Stomach smooth muscle (tissue), 2 donors: ENCODE measurements around the gene FOXL2NB.

Experiments
- H3K27ac ChIP-seq: one replicate; pipeline ENCODE4 v1.7.0; 2013; ENCODE audit warnings: mild to moderate bottlenecking, low read length, inconsistent platforms
- H3K27me3 ChIP-seq, 2 donors: one replicate each; pipeline ENCODE4 v1.7.0; 2013; ENCODE audit warnings: low read length in 2 of 2; ENCODE audit not compliant: insufficient read depth in 2 of 2, control insufficient read depth in 1 of 2
- H3K36me3 ChIP-seq, 2 donors: one replicate each; pipeline ENCODE4 v1.7.0; 2013; ENCODE audit warnings: low read length in 2 of 2; ENCODE audit not compliant: control insufficient read depth in 2 of 2, insufficient read depth in 2 of 2
- H3K4me1 ChIP-seq: one replicate; pipeline ENCODE4 v1.7.0; 2013; ENCODE audit warnings: low read length; ENCODE audit not compliant: control insufficient read depth, insufficient read depth
- H3K4me3 ChIP-seq, 2 donors: one replicate each; pipeline ENCODE4 v1.7.0; 2013; ENCODE audit warnings: low read length in 2 of 2
- H3K9ac ChIP-seq, 2 donors: one replicate each; pipeline ENCODE4 v1.7.0; 2013; ENCODE audit warnings: low read length in 2 of 2, mild to moderate bottlenecking in 1 of 2
- H3K9me3 ChIP-seq, 2 donors: one replicate each; pipeline ENCODE4 v1.7.0; 2013; ENCODE audit warnings: low read length in 2 of 2; ENCODE audit not compliant: control insufficient read depth in 2 of 2
- donor health status: healthy.
- donor health status: Pancreatic carcinoma.

The FOXL2NB gene

DNA sequence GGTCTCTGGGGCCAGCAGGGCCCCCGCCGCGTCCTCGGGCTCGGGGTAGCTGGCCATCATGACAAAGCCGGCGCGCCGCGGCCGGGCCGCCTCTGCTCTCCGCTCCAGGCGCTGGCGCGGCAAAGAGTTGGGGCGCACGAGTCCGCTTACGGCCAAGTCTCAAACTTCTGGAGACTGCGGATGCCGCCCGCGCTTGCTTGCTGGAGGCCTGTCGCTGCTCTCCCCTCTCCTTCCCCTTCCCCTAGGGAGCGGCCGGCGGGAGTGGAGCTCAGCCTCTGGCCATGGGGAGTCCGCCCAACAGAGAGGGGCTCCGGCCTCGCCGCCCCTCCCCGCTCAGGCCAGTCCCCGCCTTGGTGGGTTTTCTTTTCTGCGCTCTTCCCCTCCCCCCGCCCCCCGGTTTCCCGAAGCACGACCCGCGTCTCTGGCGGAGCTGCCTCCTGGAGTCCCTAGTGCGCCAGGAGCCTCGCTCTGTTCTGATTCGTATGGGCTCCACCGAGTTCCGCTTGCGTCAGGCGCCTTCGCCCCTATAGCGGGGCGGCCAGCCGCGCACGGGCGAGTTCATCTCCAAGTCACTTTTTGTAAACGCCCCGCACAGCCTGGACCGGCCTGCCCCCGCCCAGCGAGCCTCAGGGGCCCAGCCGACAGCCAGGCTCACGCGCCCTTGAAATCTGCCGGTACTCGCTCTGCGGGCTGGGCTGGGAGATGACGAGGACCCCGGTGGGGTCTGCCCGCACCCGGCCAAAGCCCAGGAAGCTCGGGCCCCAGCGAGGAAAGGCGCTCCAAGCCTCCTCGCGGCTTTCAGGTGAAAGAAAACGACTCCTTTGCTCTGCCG lies at the start of gene FOXL2NB, which contains the start of gene FOXL2:
Gene FOXL2NB (plus strand): TSS at position 555 of the 832 bp plus-strand sequence. CDS start 148 bp downstream, at position 703.
Gene FOXL2 (minus strand): TSS at position 475 of the 832 bp plus-strand sequence. CDS start 415 bp downstream, at position 60.
- Histone ChIP-seq H3K27ac (no peak within 1 kb of the TSS), H3K9ac (no peak within 1 kb of the TSS), H3K27me3 (peaks cover 82 to 98% of the 10 kb centered on the region in 2 donors), H3K36me3 (no peaks in the 10 kb centered on the region), H3K9me3 (no peaks in the 10 kb centered on the region), H3K4me1 (peaks cover 37% of the 10 kb centered on the region), H3K4me3 (peak within 1 kb of the TSS; percentile 54 to 66)

DNA sequence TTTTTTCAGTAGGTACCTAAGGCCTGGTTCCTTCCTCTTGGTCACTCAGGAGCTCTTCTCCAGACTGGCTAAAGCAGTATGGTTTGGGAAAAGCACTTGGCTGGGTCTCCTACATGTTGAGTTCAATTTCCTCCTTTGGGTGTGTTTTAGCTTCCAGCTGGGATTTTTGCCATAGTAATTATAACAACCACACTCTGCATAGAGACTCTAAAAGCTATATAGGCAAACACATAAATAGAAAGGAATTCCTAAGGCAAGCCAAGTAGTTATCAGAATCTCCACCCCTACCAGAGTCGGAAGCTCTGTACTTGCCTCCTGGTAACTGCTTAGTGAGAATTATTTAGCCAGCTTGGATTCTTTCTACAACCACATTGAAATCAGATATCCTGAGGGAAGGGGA lies 48.7 kb upstream of the FOXL2NB start:
- no peak overlapping the region for H3K9ac ChIP-seq
- H3K27ac ChIP-seq = no peak overlapping the region
- peaks cover 4% of the 10 kb centered on the region for H3K4me1 ChIP-seq
- no peaks in the 10 kb centered on the region for H3K27me3 ChIP-seq
- H3K4me3 ChIP-seq = no peak overlapping the region
- H3K36me3 ChIP-seq = no peaks in the 10 kb centered on the region
- no peaks in the 10 kb centered on the region for H3K9me3 ChIP-seq

DNA sequence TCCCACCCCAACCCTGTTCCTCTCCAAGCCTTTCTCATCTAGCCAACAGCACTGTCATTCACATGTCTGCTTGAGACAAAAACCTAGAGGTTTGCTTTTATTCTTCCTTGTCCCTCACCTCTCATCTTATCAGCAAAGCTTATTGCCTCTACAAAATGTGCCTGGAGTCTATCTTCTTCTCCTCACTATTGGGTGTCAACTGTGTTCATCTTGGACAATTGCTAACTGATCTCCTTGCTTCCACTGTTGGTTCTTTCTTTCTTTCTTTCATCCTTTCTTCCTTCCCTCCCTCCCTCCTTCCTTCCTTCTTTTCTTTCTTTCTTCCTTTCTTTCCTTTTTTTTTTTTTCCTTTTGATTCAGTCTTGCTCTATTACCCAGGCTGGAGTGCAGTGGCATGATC lies 48.3 kb upstream of the FOXL2NB start:
- H3K27ac ChIP-seq = no peak overlapping the region
- H3K4me3 ChIP-seq = no peak overlapping the region
- H3K4me1 ChIP-seq = peaks cover 4% of the 10 kb centered on the region
- H3K27me3 ChIP-seq = no peaks in the 10 kb centered on the region
- H3K9me3 ChIP-seq = no peaks in the 10 kb centered on the region
- no peak overlapping the region for H3K9ac ChIP-seq
- H3K36me3 ChIP-seq = no peaks in the 10 kb centered on the region

DNA sequence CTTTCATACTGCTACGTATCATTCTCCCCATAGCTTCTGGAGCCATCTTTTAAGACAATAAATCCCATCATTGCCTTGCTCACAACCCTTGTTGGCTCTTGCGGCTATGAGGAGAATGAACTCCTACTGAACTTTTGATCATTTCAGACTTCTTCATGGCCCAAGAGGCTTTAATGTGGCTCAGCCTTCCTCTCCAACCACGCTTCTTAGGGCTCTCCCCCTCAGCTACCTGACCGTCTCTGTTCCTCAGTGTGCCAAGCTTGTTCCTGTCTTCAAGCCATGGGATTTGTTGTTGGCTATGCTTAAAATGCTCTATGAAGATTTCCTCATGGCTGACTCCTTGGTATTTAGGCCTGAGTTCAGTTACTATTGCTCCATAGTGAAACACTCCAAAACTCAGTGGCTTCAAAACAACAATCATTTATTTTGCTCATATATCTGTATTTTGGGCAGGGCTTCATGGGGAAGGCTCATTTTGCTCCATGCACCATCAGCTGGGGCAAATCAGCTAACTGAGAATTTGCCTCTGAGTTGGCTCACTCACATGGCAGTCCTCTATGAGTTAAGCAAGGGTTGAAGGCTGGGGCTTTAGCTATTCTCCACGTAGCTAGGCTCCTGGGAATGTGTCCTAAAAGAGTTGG lies 47.5 kb upstream of the FOXL2NB start:
- H3K9ac ChIP-seq = no peak overlapping the region
- peaks cover 4% of the 10 kb centered on the region for H3K4me1 ChIP-seq
- no peak overlapping the region for H3K4me3 ChIP-seq
- H3K9me3 ChIP-seq = no peaks in the 10 kb centered on the region
- H3K27ac ChIP-seq = no peak overlapping the region
- H3K36me3 ChIP-seq = no peaks in the 10 kb centered on the region
- no peaks in the 10 kb centered on the region for H3K27me3 ChIP-seq

DNA sequence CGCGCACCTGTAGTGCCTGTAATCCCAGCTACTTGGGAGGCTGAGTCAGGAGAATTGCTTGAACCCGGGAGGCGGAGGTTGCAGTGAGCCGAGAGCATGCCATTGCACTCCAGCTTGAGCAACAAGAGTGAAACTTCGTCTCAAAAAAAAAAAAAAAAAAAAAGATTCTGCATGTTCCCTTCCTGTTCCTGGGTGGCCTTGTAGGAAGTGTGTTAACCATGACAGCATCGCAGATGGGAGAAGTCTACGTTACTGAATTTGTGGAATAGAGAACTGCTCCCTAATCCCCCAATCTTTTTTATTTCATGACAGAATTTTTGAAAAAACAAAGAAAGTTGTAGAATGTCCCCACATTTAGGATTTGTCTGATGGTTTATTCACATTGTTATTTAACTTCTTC lies 45.5 kb upstream of the FOXL2NB start:
- Histone ChIP-seq H3K9me3 (no peaks in the 10 kb centered on the region), H3K9ac (no peak overlapping the region), H3K27me3 (no peaks in the 10 kb centered on the region), H3K27ac (no peak overlapping the region), H3K4me3 (no peak overlapping the region), H3K4me1 (peaks cover 4% of the 10 kb centered on the region), H3K36me3 (no peaks in the 10 kb centered on the region)

DNA sequence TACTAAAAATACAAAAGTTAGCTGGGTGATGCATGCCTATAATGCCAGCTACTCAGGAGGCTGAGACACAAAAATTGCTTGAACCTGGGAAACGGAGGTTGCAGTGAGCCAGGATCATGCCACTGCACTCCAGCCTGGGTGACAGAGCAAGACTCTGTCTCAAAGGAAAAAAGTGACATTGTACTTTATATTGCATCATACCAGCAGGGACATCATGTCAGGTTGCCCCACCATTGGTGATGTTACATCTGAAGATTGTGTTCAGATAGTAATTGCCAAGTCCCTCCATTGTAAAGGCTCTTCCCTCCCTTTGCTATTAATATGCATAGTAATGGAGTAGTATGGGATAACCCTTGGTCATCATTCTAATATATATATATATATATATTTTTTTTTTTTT lies 44.8 kb upstream of the FOXL2NB start:
- no peaks in the 10 kb centered on the region for H3K27me3 ChIP-seq
- H3K9ac ChIP-seq = no peak overlapping the region
- H3K27ac ChIP-seq = no peak overlapping the region
- no peaks in the 10 kb centered on the region for H3K36me3 ChIP-seq
- peaks cover 4% of the 10 kb centered on the region for H3K4me1 ChIP-seq
- H3K4me3 ChIP-seq = no peak overlapping the region
- H3K9me3 ChIP-seq = no peaks in the 10 kb centered on the region

DNA sequence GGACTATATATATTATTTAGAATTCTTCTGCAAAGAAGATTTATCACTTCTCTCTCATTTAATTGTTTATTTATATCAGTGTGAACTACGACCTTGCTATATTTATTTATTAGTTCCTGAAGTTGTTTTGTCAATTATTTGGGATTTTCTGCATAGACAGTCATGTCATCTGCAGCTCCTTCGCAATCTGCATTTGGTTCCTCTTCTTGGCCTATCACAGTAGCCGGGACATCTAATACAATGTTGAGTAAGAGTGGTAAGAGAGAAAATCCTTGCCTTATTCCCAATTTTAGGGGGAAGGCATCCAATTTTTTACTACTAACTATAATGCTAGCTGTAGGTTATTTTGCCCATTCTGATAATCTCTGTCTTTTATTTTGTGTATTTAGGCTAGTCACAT lies 39.5 kb upstream of the FOXL2NB start:
- Histone ChIP-seq H3K4me1 (no peaks in the 10 kb centered on the region), H3K36me3 (no peaks in the 10 kb centered on the region), H3K27me3 (no peaks in the 10 kb centered on the region), H3K4me3 (no peak overlapping the region), H3K9me3 (no peaks in the 10 kb centered on the region), H3K9ac (no peak overlapping the region), H3K27ac (no peak overlapping the region)

DNA sequence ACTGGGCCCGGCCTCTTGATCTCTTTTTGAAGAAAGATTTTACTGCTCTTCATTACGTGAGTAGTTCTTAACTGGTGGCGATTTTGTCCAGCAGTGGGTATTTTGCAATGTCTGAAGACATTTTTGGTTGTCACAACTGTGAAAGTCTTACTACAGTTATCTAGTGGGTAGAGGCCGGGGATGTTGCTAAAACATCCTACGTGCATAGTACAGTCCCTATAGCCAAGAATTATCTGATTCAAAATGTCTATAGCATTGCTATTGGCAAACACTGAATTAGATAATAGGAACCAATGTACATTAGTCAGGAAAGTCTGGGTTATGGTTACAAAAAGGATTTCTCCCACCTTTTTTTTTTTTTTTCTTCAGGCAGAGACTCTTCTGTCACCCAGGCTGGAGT lies 38.2 kb upstream of the FOXL2NB start:
- Histone ChIP-seq H3K9me3 (no peaks in the 10 kb centered on the region), H3K9ac (no peak overlapping the region), H3K27ac (no peak overlapping the region), H3K4me3 (no peak overlapping the region), H3K36me3 (no peaks in the 10 kb centered on the region), H3K27me3 (no peaks in the 10 kb centered on the region), H3K4me1 (no peaks in the 10 kb centered on the region)

DNA sequence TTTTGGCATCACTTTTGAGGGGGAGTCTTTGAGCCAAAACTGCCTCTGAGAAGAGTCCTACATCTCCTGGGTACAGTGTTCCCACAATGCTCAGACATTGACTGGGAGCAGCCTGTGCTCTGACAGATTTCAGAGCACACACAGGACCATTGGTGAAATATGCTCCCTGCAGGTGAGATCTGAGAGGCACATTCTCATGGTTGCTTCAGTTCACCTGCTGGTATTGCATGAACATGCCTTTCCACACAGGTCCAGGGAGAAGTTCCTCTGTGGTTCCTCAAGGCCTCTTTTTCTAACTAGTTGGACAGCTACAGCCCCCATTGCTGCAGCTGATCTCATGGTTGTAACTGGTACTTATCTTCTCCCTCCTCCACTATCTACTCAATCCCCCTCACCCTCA lies 37.1 kb upstream of the FOXL2NB start:
- H3K9ac ChIP-seq = no peak overlapping the region
- H3K4me3 ChIP-seq = no peak overlapping the region
- H3K4me1 ChIP-seq = peaks cover 2% of the 10 kb centered on the region
- H3K9me3 ChIP-seq = no peaks in the 10 kb centered on the region
- H3K27me3 ChIP-seq = no peaks in the 10 kb centered on the region
- H3K27ac ChIP-seq = no peak overlapping the region
- no peaks in the 10 kb centered on the region for H3K36me3 ChIP-seq

DNA sequence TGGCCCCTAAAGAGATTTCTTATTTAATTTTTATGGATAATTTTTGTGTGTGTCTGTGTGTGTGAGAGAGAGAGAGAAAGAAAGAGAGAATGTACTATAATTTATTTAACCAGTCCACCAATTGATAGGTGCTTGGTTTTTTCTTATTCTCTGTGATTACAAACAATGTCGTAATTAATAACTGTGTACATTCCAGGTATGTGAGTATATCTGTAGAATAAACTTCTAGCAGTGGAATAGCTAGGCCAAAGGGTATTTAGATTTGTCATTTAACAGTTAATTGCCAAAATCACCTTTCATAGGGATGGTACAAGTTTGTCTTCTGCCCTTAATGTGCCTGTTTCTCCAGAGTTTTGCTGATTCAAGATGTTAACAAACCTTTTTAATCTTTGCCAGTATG lies 35.4 kb upstream of the FOXL2NB start:
- H3K4me1 ChIP-seq = peaks cover 9% of the 10 kb centered on the region
- H3K9ac ChIP-seq = no peak overlapping the region
- H3K27ac ChIP-seq = no peak overlapping the region
- H3K4me3 ChIP-seq = no peak overlapping the region
- H3K27me3 ChIP-seq = no peaks in the 10 kb centered on the region
- H3K9me3 ChIP-seq = no peaks in the 10 kb centered on the region
- no peaks in the 10 kb centered on the region for H3K36me3 ChIP-seq

DNA sequence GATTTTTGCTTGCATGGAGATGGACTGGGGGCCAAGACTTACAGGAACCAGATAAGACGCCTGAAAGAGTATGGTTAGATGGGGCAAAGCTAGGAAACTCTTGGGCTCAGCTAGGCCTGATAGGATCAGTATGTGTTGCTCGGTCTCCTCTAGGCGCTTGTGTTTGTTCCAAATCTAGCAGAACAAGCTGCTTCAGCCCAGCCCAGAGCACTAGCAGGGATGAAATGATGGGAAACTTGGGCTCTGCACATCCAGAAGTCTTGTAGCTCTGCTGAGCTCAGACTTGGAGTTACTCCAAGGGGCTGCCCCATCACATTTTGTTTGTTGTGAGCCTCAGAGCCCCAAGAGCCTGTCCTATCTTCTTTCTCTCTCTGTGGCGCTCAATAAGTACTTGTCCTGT lies 34.8 kb upstream of the FOXL2NB start:
- H3K27me3 ChIP-seq = no peaks in the 10 kb centered on the region
- H3K9ac ChIP-seq = no peak overlapping the region
- H3K36me3 ChIP-seq = no peaks in the 10 kb centered on the region
- no peaks in the 10 kb centered on the region for H3K9me3 ChIP-seq
- H3K4me3 ChIP-seq = no peak overlapping the region
- H3K27ac ChIP-seq = no peak overlapping the region
- H3K4me1 ChIP-seq = peaks cover 9% of the 10 kb centered on the region
